Mesothelial cell of epicardium (in vitro differentiated cells): ENCODE measurements around the gene CASQ2. TPM values are rescaled to one million over a fixed set of nuclear protein-coding genes. Genes with fewer than 3 reads are reported as not detected.

Experiments
- DNase-seq, 2 experiments: peaks; one replicate each; pipeline ENCODE4 v3.0.0; 2021; ENCODE audit warnings: low spot score in 2 of 2; ENCODE audit not compliant: unreplicated experiment in 2 of 2
- H3K27ac Mint-ChIP-seq: 2 replicates; pipeline ENCODE4 v1.8.0; 2021; ENCODE audit warnings: mixed read lengths
- H3K27me3 Mint-ChIP-seq: 2 replicates; pipeline ENCODE4 v1.8.0; 2021; ENCODE audit warnings: low read depth, mixed read lengths
- H3K36me3 Mint-ChIP-seq: 2 replicates; pipeline ENCODE4 v1.8.0; 2021; ENCODE audit warnings: mixed read lengths
- H3K4me1 Mint-ChIP-seq: 2 replicates; pipeline ENCODE4 v1.8.0; 2021; ENCODE audit warnings: mixed read lengths
- H3K4me3 Mint-ChIP-seq: 2 replicates; pipeline ENCODE4 v1.8.0; 2021; ENCODE audit warnings: mild to moderate bottlenecking, moderate library complexity, mixed read lengths
- H3K9me3 Mint-ChIP-seq: 2 replicates; pipeline ENCODE4 v1.8.0; 2021; ENCODE audit warnings: mixed read lengths
- CTCF ChIP-seq: fragments of 200-600 bp; sonication (generic); IDR thresholded peaks from one replicate; pipeline ENCODE4 v1.5.0; 2021; ENCODE audit warnings: antibody characterized with exemption; ENCODE audit not compliant: unreplicated experiment
- total RNA-seq: library from RNA; stranded (reverse); gene quantifications from 3 replicates; pipeline ENCODE4 v1.2.1, GENCODE V29; 2021

Gene CASQ2
- total RNA-seq, 1 donor from 2014 or later, result 0.13 TPM

DNA sequence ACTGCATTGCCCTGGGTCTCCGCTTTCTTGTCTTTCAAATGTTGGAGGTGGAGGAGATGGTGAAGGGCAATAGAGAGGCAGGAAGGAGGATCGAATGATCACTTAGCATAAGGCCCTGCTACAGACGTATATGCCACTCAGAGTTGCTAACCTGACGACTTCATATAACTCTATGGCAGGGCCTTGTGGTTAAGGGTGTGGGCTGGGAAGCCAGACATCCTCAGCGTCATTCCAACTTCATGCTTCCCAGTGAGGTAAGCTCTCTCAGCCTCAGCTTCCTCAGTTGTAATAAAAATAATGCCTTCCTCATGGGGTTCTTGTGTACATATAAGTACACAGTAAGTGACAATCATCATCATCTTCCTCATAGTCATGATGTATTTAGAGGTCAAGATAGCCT is 54.6 kb downstream of the CASQ2 start:
- DNase-seq, result no peak
- no peaks in the 10 kb centered on the region for H3K27me3 Mint-ChIP-seq
- no peak for TF ChIP-seq CTCF
- no peaks in the 10 kb centered on the region for H3K36me3 Mint-ChIP-seq
- peak overlapping the region; percentile 96 for H3K27ac Mint-ChIP-seq
- no peak overlapping the region for H3K4me3 Mint-ChIP-seq
- H3K4me1 Mint-ChIP-seq, result peaks cover 63% of the 10 kb centered on the region
- peaks cover 5% of the 10 kb centered on the region for H3K9me3 Mint-ChIP-seq

DNA sequence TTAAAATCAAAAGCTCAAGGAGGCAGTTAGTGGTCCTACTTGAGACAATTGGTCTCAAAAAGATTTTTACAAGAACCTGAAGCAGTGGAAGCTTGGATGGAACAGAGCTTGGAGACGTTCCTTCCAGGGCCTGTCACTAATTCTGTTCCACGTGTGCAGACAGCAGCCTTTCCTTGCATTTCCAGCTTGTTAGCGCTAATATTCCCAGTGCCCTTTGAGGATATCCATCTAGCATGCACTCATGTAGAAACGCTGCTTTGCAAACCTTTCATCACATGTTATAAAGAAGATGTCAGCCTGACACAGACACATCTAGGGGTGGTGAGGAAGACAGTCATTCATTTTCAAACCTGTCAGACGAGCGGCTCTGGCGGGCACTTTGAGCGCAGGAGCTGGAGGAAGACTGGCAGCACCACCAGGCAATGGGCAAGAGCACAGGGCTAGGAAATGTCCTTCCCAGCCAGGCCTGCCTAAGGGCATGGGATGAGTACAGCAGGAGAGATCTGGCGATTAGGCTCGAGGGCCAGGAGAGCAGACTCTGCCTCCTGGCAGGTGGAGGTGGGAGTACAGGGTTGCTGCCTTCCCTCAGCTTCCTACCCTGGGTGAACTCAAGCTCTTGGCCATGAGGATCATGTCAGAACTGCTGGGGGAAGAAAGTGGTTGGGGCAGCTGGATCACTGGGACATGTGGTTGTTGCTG is 55.5 kb downstream of the CASQ2 start:
- Mint-ChIP-seq H3K9me3 (peaks cover 5% of the 10 kb centered on the region), H3K4me3 (no peak overlapping the region), H3K4me1 (peaks cover 57% of the 10 kb centered on the region), H3K27ac (peak overlapping the region; percentile 22), H3K27me3 (no peaks in the 10 kb centered on the region), H3K36me3 (no peaks in the 10 kb centered on the region)
- TF ChIP-seq CTCF, result no peak
- DNase-seq, result no peak

DNA sequence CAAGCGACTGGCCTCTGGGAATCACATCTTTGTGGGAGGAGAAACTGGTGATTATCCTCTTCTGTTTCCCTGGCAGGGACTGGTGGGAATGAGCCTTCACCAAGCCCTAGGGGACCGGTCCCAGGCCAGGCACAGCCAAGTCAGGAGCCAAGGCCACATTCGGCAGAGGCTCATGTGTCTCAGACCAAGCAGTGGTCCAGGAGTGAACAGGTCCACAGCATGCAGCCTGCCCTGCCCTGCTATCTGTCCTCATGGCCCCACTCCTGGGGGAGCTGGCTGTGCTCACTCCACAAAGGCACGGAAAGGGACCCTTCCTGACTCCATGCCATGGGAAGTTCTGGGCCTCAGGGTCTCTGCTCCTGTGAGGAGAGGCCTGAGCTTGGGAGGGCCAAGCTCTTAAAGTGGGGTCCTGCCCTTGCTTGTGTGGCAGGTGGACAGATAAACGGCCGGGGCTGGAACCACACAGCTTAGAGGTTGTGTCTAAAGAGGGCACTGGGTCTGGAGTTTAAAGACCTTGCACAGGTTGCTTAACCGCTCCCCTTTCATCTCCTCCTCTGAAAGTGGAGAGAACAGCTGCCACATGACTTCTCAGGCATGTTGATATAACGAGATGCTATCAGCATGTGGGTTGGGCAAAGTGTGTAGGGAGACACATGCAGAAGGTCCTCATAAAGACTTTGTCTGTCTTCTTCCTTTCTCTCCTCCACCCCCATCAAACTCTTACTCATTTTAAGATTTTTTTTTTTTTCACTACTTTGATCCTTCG is 57.5 kb downstream of the CASQ2 start:
- H3K4me1 Mint-ChIP-seq, result peaks cover 58% of the 10 kb centered on the region
- no peak overlapping the region for H3K4me3 Mint-ChIP-seq
- no peaks in the 10 kb centered on the region for H3K36me3 Mint-ChIP-seq
- TF ChIP-seq CTCF, result no peak
- H3K27me3 Mint-ChIP-seq, result no peaks in the 10 kb centered on the region
- H3K9me3 Mint-ChIP-seq, result peaks cover 5% of the 10 kb centered on the region
- no peak overlapping the region for H3K27ac Mint-ChIP-seq
- DNase-seq, result no peak

DNA sequence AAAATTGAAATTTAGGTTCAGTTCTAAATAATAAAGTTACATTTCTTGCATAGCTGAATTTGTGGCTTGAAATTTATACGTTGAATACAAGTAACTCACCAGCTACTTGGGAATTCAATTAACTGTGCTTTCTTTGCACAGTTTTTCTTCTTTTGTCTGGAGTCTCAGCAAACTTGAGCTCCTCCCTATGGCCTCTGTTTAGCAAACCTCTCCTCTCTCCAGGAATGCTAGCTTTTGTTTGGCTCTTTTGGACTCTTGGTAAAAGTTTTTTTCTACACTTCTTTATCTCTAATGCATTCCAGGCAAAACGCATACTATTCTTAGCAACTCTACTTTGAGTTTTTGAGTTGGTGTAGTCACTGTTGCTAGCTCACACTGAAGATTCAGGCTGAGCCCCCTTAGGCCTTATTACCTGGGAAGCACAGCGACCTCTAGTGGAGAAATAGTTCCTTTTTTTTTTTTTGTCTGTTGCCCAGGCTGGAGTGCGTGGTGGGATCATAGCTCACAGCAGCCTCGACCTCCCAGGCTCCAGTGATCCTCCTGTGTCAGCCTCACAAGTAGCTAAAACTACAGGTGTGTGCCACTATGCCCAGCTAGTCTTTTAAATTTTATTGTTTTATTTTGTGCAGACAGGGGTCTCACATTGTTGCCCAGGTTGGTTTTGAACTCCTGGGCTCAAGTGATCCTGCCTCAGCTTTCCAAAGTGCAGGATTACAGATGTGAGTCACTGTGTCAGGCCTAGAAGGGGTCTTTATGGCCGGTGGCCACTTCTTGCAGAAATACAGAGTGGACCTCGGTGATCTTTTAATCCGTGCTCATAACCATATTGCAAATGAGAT is 61.7 kb downstream of the CASQ2 start:
- peak; percentile 94 for TF ChIP-seq CTCF
- H3K27me3 Mint-ChIP-seq, result no peaks in the 10 kb centered on the region
- H3K36me3 Mint-ChIP-seq, result no peaks in the 10 kb centered on the region
- peak overlapping the region; percentile 73 for H3K27ac Mint-ChIP-seq
- no peak overlapping the region for H3K4me3 Mint-ChIP-seq
- no peaks in the 10 kb centered on the region for H3K9me3 Mint-ChIP-seq
- no peak for DNase-seq
- peaks cover 43% of the 10 kb centered on the region for H3K4me1 Mint-ChIP-seq

- no peaks in the 10 kb centered on the region for H3K9me3 Mint-ChIP-seq
- H3K27ac Mint-ChIP-seq, result peak overlapping the region; percentile 73
- H3K27me3 Mint-ChIP-seq, result no peaks in the 10 kb centered on the region
- H3K4me1 Mint-ChIP-seq, result peaks cover 37% of the 10 kb centered on the region
- no peak for DNase-seq
- no peaks in the 10 kb centered on the region for H3K36me3 Mint-ChIP-seq
- no peak for TF ChIP-seq CTCF
- H3K4me3 Mint-ChIP-seq, result no peak overlapping the region
Observed at GRCh38 chr1:115705963-115706362, 62.6 kb downstream of the CASQ2 start.
